GM12878 (cell line): ENCODE measurements around the gene MAML3. TPM values are rescaled to one million over a fixed set of nuclear protein-coding genes. Genes with fewer than 3 reads are reported as not detected.

Experiments
- ATAC-seq: fragments of 200-7000 bp; cut with Tn5 transposase; 3 replicates; pipeline ENCODE4 v1.9.1; 2020; ENCODE audit warnings: mild to moderate bottlenecking, moderate library complexity
- BruUV-seq: library from RNA; stranded (reverse); fragments of 400-500 nt; replicated peaks from 2 replicates; lab custom pipeline; 2021; lab: Mats Ljungman, UMichigan
- CTCF ChIA-PET: fragments of 300-600 bp; sonication (Branson Sonifier 250); formaldehyde crosslinking; extraction: SDS; loops from one replicate; lab custom pipeline; 2021; ENCODE audit warnings: inconsistent platforms; lab: Yijun Ruan, JAX
- POLR2A ChIA-PET: fragments of 350-600 bp; formaldehyde crosslinking; extraction: SDS; loops from one replicate; lab custom pipeline; 2021; ENCODE audit warnings: inconsistent platforms; lab: Charles Lee
- RAD21 ChIA-PET: fragments of 300-600 bp; sonication (Branson Sonifier 250); formaldehyde crosslinking; loops from one replicate; lab custom pipeline; 2023; ENCODE audit warnings: antibody characterized with exemption; ENCODE audit not compliant: unreplicated experiment; lab: Charles Lee
- SMC1A ChIA-PET: fragments of 300-600 bp; sonication (Branson Sonifier 250); formaldehyde crosslinking; loops from one replicate; lab custom pipeline; 2023; ENCODE audit not compliant: unreplicated experiment, uncharacterized antibody; lab: Charles Lee
- DNase-seq: peaks from one replicate; pipeline ENCODE4 v3.0.0-alpha.2; 2011; ENCODE audit warnings: low read depth, low spot score
- FAIRE-seq: peaks from 3 replicates; lab custom pipeline; 2011; peaks lifted over from hg19 to GRCh38; lab: Jason Lieb, UNC
- H2AFZ ChIP-seq: 2 replicates; pipeline ENCODE4 v1.6.0; 2011; ENCODE audit warnings: low read depth, low read length, control low read depth; ENCODE audit not compliant: control insufficient read depth
- H3K27ac ChIP-seq: 2 replicates; pipeline ENCODE4 v1.5.1; 2011; ENCODE audit warnings: control low read depth; ENCODE audit not compliant: control insufficient read depth, insufficient read depth
- H3K27me3 ChIP-seq, 2 experiments: replicated peaks in 1 of 2; 2 replicates each; pipeline versions ENCODE4 v1.6.0 to v1.6.1; 2011; ENCODE audit warnings: low read length in 1 of 2; ENCODE audit not compliant: control insufficient read depth in 2 of 2, insufficient read depth in 2 of 2
- H3K36me3 ChIP-seq, 2 experiments: 2 replicates each; pipeline ENCODE4 v1.5.1; 2011; ENCODE audit warnings: low read length in 1 of 2; ENCODE audit not compliant: control insufficient read depth in 2 of 2, insufficient read depth in 2 of 2
- H3K4me1 ChIP-seq: 2 replicates; pipeline ENCODE4 v1.6.1; 2011; ENCODE audit warnings: mild to moderate bottlenecking, low read length, moderate library complexity, mixed read lengths; ENCODE audit not compliant: control insufficient read depth, insufficient read depth
- H3K4me2 ChIP-seq: 2 replicates; pipeline ENCODE4 v1.6.0; 2011; ENCODE audit warnings: control low read depth; ENCODE audit not compliant: control insufficient read depth, insufficient read depth
- H3K4me3 ChIP-seq: fragments of 200-600 bp; sonication (generic); 2 replicates; pipeline ENCODE4 v1.5.1; 2016
- H3K79me2 ChIP-seq: 2 replicates; pipeline ENCODE4 v1.6.0; 2011; ENCODE audit warnings: low read length; ENCODE audit not compliant: control insufficient read depth, insufficient read depth
- H3K9ac ChIP-seq: 2 replicates; pipeline ENCODE4 v1.8.0; 2011; ENCODE audit warnings: low read length, control low read depth, mixed read lengths; ENCODE audit not compliant: control insufficient read depth, insufficient read depth
- H3K9me3 ChIP-seq: replicated peaks from 3 replicates; pipeline ENCODE4 v1.5.1; 2011; ENCODE audit warnings: mild to moderate bottlenecking, low read length; ENCODE audit not compliant: control insufficient read depth, insufficient read depth
- H4K20me1 ChIP-seq: 2 replicates; pipeline ENCODE4 v1.6.0; 2011; ENCODE audit not compliant: control insufficient read depth, insufficient read depth
- HDAC6 ChIP-seq: fragments of 200-600 bp; sonication (generic); IDR thresholded peaks from one replicate; pipeline ENCODE4 v1.8.0; 2017; ENCODE audit warnings: antibody characterized with exemption; ENCODE audit not compliant: unreplicated experiment
- LARP7 ChIP-seq: fragments of 450-650 bp; IDR thresholded peaks from 2 replicates; pipeline ENCODE4 v1.6.1; 2017; ENCODE audit warnings: mild to moderate bottlenecking
- RAD51 ChIP-seq: fragments of 450-650 bp; IDR thresholded peaks from 2 replicates; pipeline ENCODE4 v1.6.1; 2016; ENCODE audit warnings: moderate library complexity, mild to moderate bottlenecking, inconsistent platforms
- SREBF2 ChIP-seq: IDR thresholded peaks from 2 replicates; pipeline ENCODE4 v1.6.1; 2012; ENCODE audit warnings: mild to moderate bottlenecking, low read length
- TAF1 ChIP-seq: IDR thresholded peaks from 2 replicates; pipeline ENCODE4 v1.6.1; 2011; ENCODE audit warnings: mild to moderate bottlenecking, low read depth, low read length, borderline replicate concordance
- USF1 ChIP-seq: IDR thresholded peaks from 2 replicates; pipeline ENCODE4 v1.6.1; 2011; ENCODE audit warnings: borderline replicate concordance, low read depth, mild to moderate bottlenecking, moderate library complexity, mixed read lengths, low read length; ENCODE audit not compliant: insufficient read depth; ENCODE audit errors: extremely low read length
- WRNIP1 ChIP-seq: IDR thresholded peaks from 2 replicates; pipeline ENCODE4 v1.6.1; 2011; ENCODE audit warnings: low read depth, low read length, improper control_type of control experiment, borderline replicate concordance
- WGBS: methylation state at CpG from one replicate; pipeline ENCODE4 v1.1.6; 2016; ENCODE audit warnings: low lambda C conversion rate; ENCODE audit not compliant: insufficient replicate concordance, insufficient coverage; ENCODE audit errors: missing lambda C conversion rate; 5-methylcytosine and 5-hydroxymethylcytosine counted together
- in situ Hi-C: fragments of 300-500 bp; cut with MboI; formaldehyde crosslinking; loops from 9 replicates; pipeline ENCODE4 v1.14.3; 2018; ENCODE audit warnings: mixed read lengths
- intact Hi-C: fragments of 100-400 bp; cut with micrococcal nuclease; formaldehyde crosslinking; loops from one replicate; pipeline ENCODE4 v1.14.2; 2022; ENCODE audit not compliant: unreplicated experiment
- polyA plus RNA-seq, 11 experiments: library from polyadenylated mRNA; depleted of rRNA in 4 of 11; unstranded in 6 of 11; stranded (reverse) in 5 of 11; fragments of >200 nt; fragmentation: Nextera tagmentation in 4 of 11; fragmentation: Illumina TruSeq in 1 of 11; extraction: Ambion mirVana in 4 of 11; extraction: Trizol in 1 of 11; gene quantifications; 1 replicate in 1 of 11; 2 replicates in 10 of 11; pipeline versions ENCODE4 v1.2.1 to v1.2.3, GENCODE V29; 2011 to 2016; ENCODE audit warnings: inconsistent platforms in 2 of 11, missing spikeins in 2 of 11, low read depth in 1 of 11
- total RNA-seq, 4 experiments: library from RNA; depleted of rRNA in 3 of 4; stranded (reverse); fragments of >200 nt in 3 of 4; fragmentation: Illumina TruSeq in 1 of 4; extraction: Trizol in 1 of 4; gene quantifications; 2 replicates each; pipeline versions ENCODE4 v1.2.1 to v1.2.3, GENCODE V29; 2013 to 2021

Gene MAML3
- total and polyA plus RNA-seq, 10 of the 15 experiments (the other 5 are each of a cell fraction or from before 2014, with no cell fraction given) = under 0.01 to 0.53 (median 0.06) TPM; not detected in 2

GRCh38 chr4:139728840-139729239, 425.1 kb downstream of the MAML3 start:
- Histone ChIP-seq H3K9ac (no peak overlapping the region), H3K27me3 (peaks cover 0 to 6% of the 10 kb centered on the region in 2 experiments; a peak in 2 of 4 replicates), H2AFZ (no peak overlapping the region), H3K9me3 (no peaks in the 10 kb centered on the region), H3K4me1 (no peaks in the 10 kb centered on the region), H3K79me2 (no peaks in the 10 kb centered on the region), H3K36me3 (no peaks in the 10 kb centered on the region), H3K4me3 (no peak overlapping the region), H3K27ac (no peak overlapping the region), H4K20me1 (no peaks in the 10 kb centered on the region), H3K4me2 (no peak overlapping the region)
- intact Hi-C loops (no loop called here), in situ Hi-C loops (no loop called here)
- TF ChIP-seq RAD51 = no peak
- no peak for TF ChIP-seq TAF1
- no peak for TF ChIP-seq WRNIP1
- TF ChIP-seq HDAC6 = no peak
- no peak for TF ChIP-seq LARP7
- ChIA-PET CTCF (no interaction called here), POLR2A (no interaction called here), SMC1A (no interaction called here), RAD21 (no interaction called here)
- ATAC-seq (no peak), DNase-seq (no peak), FAIRE-seq (no peak)
- no TSS peak for BruUV-seq
- 26% methylated on average over 3 of the region's 3 CpGs for WGBS

DNA sequence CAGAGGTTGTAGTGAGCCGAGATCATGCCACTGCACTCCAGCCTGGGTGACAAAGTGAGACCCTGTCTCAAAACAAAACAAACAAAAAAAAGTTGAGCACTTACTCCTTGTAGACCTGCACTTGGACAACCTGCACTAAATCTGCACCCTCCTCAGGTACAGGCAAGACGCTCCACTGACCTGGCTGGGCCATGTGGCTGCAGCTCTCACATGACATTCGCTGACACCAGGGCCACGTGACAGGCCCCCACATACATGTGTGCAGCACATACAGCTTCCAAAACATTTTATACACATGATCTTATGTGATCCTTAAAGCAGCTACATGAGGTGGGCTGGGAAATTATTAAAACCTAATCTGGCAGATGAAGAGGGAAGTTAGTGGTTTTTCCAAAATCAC, 425.8 kb downstream of the MAML3 start:
- no peak overlapping the region for H2AFZ ChIP-seq
- H3K79me2 ChIP-seq = no peaks in the 10 kb centered on the region
- H3K4me2 ChIP-seq = no peak overlapping the region
- DNase-seq (no peak), ATAC-seq (no peak), FAIRE-seq (no peak)
- SMC1A ChIA-PET = no interaction called here
- CTCF ChIA-PET = no interaction called here
- POLR2A ChIA-PET = no interaction called here
- RAD21 ChIA-PET = no interaction called here
- H3K4me1 ChIP-seq = no peaks in the 10 kb centered on the region
- no TSS peak for BruUV-seq
- H4K20me1 ChIP-seq = no peaks in the 10 kb centered on the region
- no peak overlapping the region for H3K27ac ChIP-seq
- H3K4me3 ChIP-seq = no peak overlapping the region
- 32% methylated on average over 4 of the region's 4 CpGs for WGBS
- H3K36me3 ChIP-seq = no peaks in the 10 kb centered on the region
- no peak overlapping the region for H3K9ac ChIP-seq
- no peaks in the 10 kb centered on the region for H3K9me3 ChIP-seq
- TF ChIP-seq SREBF2 = no peak
- TF ChIP-seq USF1 = peak; percentile 35
- intact Hi-C loops = no loop called here
- H3K27me3 ChIP-seq = peaks cover 0 to 5% of the 10 kb centered on the region in 2 experiments; a peak in 1 of 4 replicates
- in situ Hi-C loops = no loop called here
